Keratinocyte (primary cell): ENCODE results near the gene ZNF521. TPM values are rescaled to one million over a fixed set of nuclear protein-coding genes. Genes with fewer than 3 reads are reported as not detected.

Experiments
- DNase-seq: peaks from one replicate; pipeline ENCODE4 v3.0.0-alpha.2; 2011; ENCODE audit warnings: low read depth, missing footprints, low spot score
- FAIRE-seq: peaks from 2 replicates; lab custom pipeline; 2011; peaks lifted over from hg19 to GRCh38; lab: Jason Lieb, UNC
- H2AFZ ChIP-seq: 2 replicates; pipeline ENCODE4 v1.6.0; 2012; ENCODE audit warnings: low read length, control low read depth, inconsistent platforms; ENCODE audit not compliant: control insufficient read depth
- H3K27ac ChIP-seq: 2 replicates; pipeline ENCODE4 v1.5.1; 2011; ENCODE audit warnings: low read length; ENCODE audit not compliant: control insufficient read depth, insufficient read depth
- H3K27me3 ChIP-seq: 3 replicates; pipeline ENCODE4 v1.6.0; 2011; ENCODE audit warnings: low read length; ENCODE audit not compliant: control insufficient read depth, insufficient read depth; ENCODE audit errors: extremely low read depth
- H3K36me3 ChIP-seq, 2 experiments: 2 replicates in 1 of 2; 3 replicates in 1 of 2; pipeline ENCODE4 v1.5.1; 2011; ENCODE audit warnings: low read length in 2 of 2, mild to moderate bottlenecking in 1 of 2; ENCODE audit not compliant: control insufficient read depth in 2 of 2, insufficient read depth in 2 of 2; ENCODE audit errors: extremely low read depth in 1 of 2
- H3K4me1 ChIP-seq: 3 replicates; pipeline ENCODE4 v1.5.1; 2011; ENCODE audit warnings: low read length; ENCODE audit not compliant: control insufficient read depth, insufficient read depth; ENCODE audit errors: extremely low read depth
- H3K4me2 ChIP-seq: 3 replicates; pipeline ENCODE4 v1.6.0; 2011; ENCODE audit warnings: low read depth, low read length; ENCODE audit not compliant: control insufficient read depth, insufficient read depth; ENCODE audit errors: extremely low read depth
- H3K4me3 ChIP-seq, 3 experiments: fragments of 200-600 bp in 1 of 3; sonication (generic) in 1 of 3; 2 replicates in 2 of 3; 3 replicates in 1 of 3; pipeline ENCODE4 v1.5.1; 2011 to 2016; ENCODE audit warnings: low read length in 3 of 3, mild to moderate bottlenecking in 3 of 3, control low read depth in 2 of 3, inconsistent platforms in 1 of 3, low read depth in 1 of 3, mixed read lengths in 1 of 3, mixed run types in 1 of 3, moderate library complexity in 1 of 3; ENCODE audit not compliant: control insufficient read depth in 2 of 3, insufficient read depth in 2 of 3; ENCODE audit errors: extremely low read depth in 1 of 3
- H3K79me2 ChIP-seq: 2 replicates; pipeline ENCODE4 v1.6.0; 2012; ENCODE audit warnings: low read length; ENCODE audit not compliant: control insufficient read depth, insufficient read depth
- H3K9ac ChIP-seq: 3 replicates; pipeline ENCODE4 v1.6.0; 2011; ENCODE audit warnings: low read length; ENCODE audit not compliant: control insufficient read depth, insufficient read depth; ENCODE audit errors: extremely low read depth
- H3K9me1 ChIP-seq: 3 replicates; pipeline ENCODE4 v1.6.0; 2011; ENCODE audit warnings: low read length; ENCODE audit not compliant: control insufficient read depth, insufficient read depth; ENCODE audit errors: extremely low read depth
- H3K9me3 ChIP-seq: 2 replicates; pipeline ENCODE4 v1.5.1; 2012; ENCODE audit warnings: low read depth, low read length; ENCODE audit not compliant: control insufficient read depth
- H4K20me1 ChIP-seq: 3 replicates; pipeline ENCODE4 v1.6.0; 2011; ENCODE audit warnings: low read length; ENCODE audit not compliant: control insufficient read depth, insufficient read depth; ENCODE audit errors: extremely low read depth
- EZH2 ChIP-seq: IDR thresholded peaks from one replicate; pipeline ENCODE4 v1.6.1; 2012; ENCODE audit warnings: inconsistent platforms, mild to moderate bottlenecking, low read length, moderate library complexity
- dilution Hi-C: fragments of 300-500 bp; cut with MboI; formaldehyde crosslinking; loops from one replicate; pipeline ENCODE4 v1.7.0; 2020; ENCODE audit warnings: low sequenced_read_pairs; ENCODE audit not compliant: extremely low pct_ligation_motif_present
- polyA plus RNA-seq, 5 experiments: library from polyadenylated mRNA; depleted of rRNA in 3 of 5; stranded (reverse) in 3 of 5; stranded (forward) in 1 of 5; unstranded in 1 of 5; fragments of >200 nt; gene quantifications; 1 replicate in 1 of 5; 2 replicates in 3 of 5; 3 replicates in 1 of 5; pipeline versions ENCODE4 v1.2.1 to v1.2.3, GENCODE V29; 2011 to 2012; ENCODE audit warnings: missing spikeins in 2 of 5, low read depth in 1 of 5, low replicate concordance in 1 of 5
- TF ChIP-seq, protein P1 (sequence below), 3 experiments: IDR thresholded peaks in 1 of 3; conservative IDR thresholded peaks in 1 of 3; optimal IDR thresholded peaks in 1 of 3; 2 replicates in 2 of 3; 3 replicates in 1 of 3; pipeline versions ENCODE3 to v1.5.1; 2011; ENCODE audit warnings: low read length in 3 of 3, mild to moderate bottlenecking in 3 of 3, moderate library complexity in 2 of 3, control low read depth in 1 of 3, inconsistent platforms in 1 of 3; ENCODE audit not compliant: insufficient read depth in 2 of 3; ENCODE audit errors: extremely low read depth in 1 of 3

Gene ZNF521
- polyA plus RNA-seq, 1 donor (not counting 4 experiments of a cell fraction or from before 2014, with no cell fraction given): 0.07 TPM

- DNase-seq: no peak
Measured at GRCh38 chr18:25243754-25244153, 108.2 kb downstream of the ZNF521 start.

GRCh38 chr18:25243257-25243656 lies 108.7 kb downstream of the ZNF521 start:
- Histone ChIP-seq H3K9me3 (no peaks in the 10 kb centered on the region), H3K9me1 (no peaks in the 10 kb centered on the region), H3K4me1 (no peaks in the 10 kb centered on the region), H2AFZ (no peak overlapping the region), H3K27me3 (no peaks in the 10 kb centered on the region), H3K4me2 (no peak overlapping the region), H3K79me2 (no peaks in the 10 kb centered on the region), H4K20me1 (no peaks in the 10 kb centered on the region), H3K36me3 (no peaks in the 10 kb centered on the region), H3K4me3 (no peak overlapping the region), H3K9ac (no peak overlapping the region), H3K27ac (no peak overlapping the region)
- dilution Hi-C loops: no loop called here
- TF ChIP-seq EZH2: no peak
- TF ChIP-seq, protein P1, sequence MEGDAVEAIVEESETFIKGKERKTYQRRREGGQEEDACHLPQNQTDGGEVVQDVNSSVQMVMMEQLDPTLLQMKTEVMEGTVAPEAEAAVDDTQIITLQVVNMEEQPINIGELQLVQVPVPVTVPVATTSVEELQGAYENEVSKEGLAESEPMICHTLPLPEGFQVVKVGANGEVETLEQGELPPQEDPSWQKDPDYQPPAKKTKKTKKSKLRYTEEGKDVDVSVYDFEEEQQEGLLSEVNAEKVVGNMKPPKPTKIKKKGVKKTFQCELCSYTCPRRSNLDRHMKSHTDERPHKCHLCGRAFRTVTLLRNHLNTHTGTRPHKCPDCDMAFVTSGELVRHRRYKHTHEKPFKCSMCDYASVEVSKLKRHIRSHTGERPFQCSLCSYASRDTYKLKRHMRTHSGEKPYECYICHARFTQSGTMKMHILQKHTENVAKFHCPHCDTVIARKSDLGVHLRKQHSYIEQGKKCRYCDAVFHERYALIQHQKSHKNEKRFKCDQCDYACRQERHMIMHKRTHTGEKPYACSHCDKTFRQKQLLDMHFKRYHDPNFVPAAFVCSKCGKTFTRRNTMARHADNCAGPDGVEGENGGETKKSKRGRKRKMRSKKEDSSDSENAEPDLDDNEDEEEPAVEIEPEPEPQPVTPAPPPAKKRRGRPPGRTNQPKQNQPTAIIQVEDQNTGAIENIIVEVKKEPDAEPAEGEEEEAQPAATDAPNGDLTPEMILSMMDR (optimal IDR thresholded peaks at IDR 0.05 in 1 of 3, IDR thresholded peaks at IDR 0.05 in 1 of 3, conservative IDR thresholded peaks at IDR 0.05 in 1 of 3; ENCODE audit: extremely low read depth in 1 of 3, insufficient read depth in 2 of 3, low read length in 3 of 3): no peak
- DNase-seq (no peak), FAIRE-seq (no peak)

More at GRCh38 chr18:25243754-25244153, 108.2 kb downstream of the ZNF521 start:
- dilution Hi-C loops: no loop called here
- Histone ChIP-seq H3K36me3 (no peaks in the 10 kb centered on the region), H3K4me3 (no peak overlapping the region), H3K4me2 (no peak overlapping the region), H4K20me1 (no peaks in the 10 kb centered on the region), H3K79me2 (no peaks in the 10 kb centered on the region), H3K4me1 (no peaks in the 10 kb centered on the region), H3K27me3 (no peaks in the 10 kb centered on the region), H3K9me1 (no peaks in the 10 kb centered on the region), H3K9ac (no peak overlapping the region), H3K27ac (no peak overlapping the region), H3K9me3 (no peaks in the 10 kb centered on the region), H2AFZ (no peak overlapping the region)
- FAIRE-seq: no peak
- TF ChIP-seq, protein P1 (optimal IDR thresholded peaks at IDR 0.05 in 1 of 3, IDR thresholded peaks at IDR 0.05 in 1 of 3, conservative IDR thresholded peaks at IDR 0.05 in 1 of 3; ENCODE audit: extremely low read depth in 1 of 3, insufficient read depth in 2 of 3, low read length in 3 of 3): no peak
- no peak for TF ChIP-seq EZH2
